ENCODE data around the gene WNT7B. TPM values are rescaled to one million over a fixed set of nuclear protein-coding genes. Genes with fewer than 3 reads are reported as not detected.

Gene WNT7B
- total and polyA plus RNA-seq, 8 donors = 0.16 to 1.3 (median 0.71) TPM

DNA sequence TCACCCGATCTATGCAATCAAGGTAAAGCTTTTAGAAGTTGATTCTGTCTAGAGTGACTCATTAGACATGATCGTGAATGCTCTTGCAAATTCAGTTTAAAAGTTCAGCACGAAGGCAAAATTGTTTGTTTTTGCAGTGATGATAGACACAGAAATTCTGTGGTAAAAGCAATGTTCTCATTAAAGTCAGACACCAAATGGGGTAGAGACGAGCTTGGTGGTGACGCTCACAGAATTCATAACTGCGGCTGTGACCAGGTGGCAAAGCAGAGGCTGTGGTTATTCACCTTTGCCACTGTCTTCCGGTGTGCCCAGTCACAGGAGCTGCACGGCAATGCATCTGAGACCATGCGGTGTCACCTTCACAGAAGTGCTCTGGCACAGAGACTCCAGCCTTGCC lies 83.4 kb downstream of the WNT7B start:
- no peak overlapping the region for H3K4me3 ChIP-seq
- DNase-seq = peak in 2 of 6 donors; percentile 17 to 37
- intact Hi-C loops (cut with DNase I) = no loop called here
- 71 to 75% methylated on average over 9 of the region's 9 CpGs for WGBS, 2 donors
- TF ChIP-seq, protein P1, sequence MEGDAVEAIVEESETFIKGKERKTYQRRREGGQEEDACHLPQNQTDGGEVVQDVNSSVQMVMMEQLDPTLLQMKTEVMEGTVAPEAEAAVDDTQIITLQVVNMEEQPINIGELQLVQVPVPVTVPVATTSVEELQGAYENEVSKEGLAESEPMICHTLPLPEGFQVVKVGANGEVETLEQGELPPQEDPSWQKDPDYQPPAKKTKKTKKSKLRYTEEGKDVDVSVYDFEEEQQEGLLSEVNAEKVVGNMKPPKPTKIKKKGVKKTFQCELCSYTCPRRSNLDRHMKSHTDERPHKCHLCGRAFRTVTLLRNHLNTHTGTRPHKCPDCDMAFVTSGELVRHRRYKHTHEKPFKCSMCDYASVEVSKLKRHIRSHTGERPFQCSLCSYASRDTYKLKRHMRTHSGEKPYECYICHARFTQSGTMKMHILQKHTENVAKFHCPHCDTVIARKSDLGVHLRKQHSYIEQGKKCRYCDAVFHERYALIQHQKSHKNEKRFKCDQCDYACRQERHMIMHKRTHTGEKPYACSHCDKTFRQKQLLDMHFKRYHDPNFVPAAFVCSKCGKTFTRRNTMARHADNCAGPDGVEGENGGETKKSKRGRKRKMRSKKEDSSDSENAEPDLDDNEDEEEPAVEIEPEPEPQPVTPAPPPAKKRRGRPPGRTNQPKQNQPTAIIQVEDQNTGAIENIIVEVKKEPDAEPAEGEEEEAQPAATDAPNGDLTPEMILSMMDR (IDR thresholded peaks at IDR 0.05) = no peak
- no peaks in the 10 kb centered on the region for H3K27me3 ChIP-seq
- FAIRE-seq = no peak
- H3K4me1 ChIP-seq = no peaks in the 10 kb centered on the region
- no peak overlapping the region for H3K27ac ChIP-seq
- no peaks in the 10 kb centered on the region for H3K9me3 ChIP-seq
- no peaks in the 10 kb centered on the region for H3K36me3 ChIP-seq
- ATAC-seq = no peak

DNA sequence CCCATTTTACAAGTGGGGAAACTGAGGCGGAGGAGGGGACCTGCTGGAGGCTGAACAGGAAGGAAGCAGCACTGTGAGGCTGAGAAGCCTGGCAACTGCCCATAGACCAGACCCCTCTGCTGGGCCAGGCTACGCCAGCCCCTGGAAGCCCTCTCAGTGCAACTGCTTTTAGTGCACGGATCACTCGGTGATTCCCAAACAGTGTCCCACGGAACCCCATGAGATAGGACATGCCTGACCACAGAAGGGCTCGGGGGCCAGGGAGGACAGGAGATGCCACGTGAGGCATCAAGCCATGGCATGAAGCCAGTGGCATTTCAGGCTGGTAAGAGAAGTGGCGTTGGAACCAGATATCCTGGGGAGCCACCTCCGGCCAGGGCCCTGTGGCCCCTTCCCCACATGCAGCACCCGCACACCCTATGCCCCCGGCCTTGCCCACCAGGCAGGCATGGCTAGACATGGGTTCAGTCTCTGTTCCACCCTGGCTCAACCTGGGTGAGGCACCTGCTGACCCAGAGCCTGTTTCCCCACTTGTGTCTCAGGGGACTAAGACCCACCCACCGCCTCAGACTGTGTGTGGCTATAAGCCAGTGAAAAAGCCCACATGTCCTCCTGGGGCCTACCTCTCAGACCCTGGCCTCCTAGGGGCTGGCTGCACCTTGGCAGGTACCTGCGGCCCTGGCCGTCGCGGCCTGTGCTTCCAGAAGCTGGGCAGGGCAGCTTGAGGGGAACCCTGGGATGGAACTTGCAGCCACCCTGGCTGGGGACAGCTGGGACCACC lies 84.1 kb downstream of the WNT7B start:
- FAIRE-seq (no peak), ATAC-seq (no peak), DNase-seq (peak in 3 of 6 donors; percentile 17 to 47 (median 36))
- intact Hi-C loops (cut with DNase I) = no loop called here
- H3K27me3 ChIP-seq = no peaks in the 10 kb centered on the region
- no peaks in the 10 kb centered on the region for H3K9me3 ChIP-seq
- no peak overlapping the region for H3K4me3 ChIP-seq
- no peak overlapping the region for H3K27ac ChIP-seq
- 76 to 81% methylated on average over 16 of the region's 16 CpGs for WGBS, 2 donors
- H3K4me1 ChIP-seq = no peaks in the 10 kb centered on the region
- no peaks in the 10 kb centered on the region for H3K36me3 ChIP-seq
- TF ChIP-seq, protein P1 (IDR thresholded peaks at IDR 0.05) = no peak

DNA sequence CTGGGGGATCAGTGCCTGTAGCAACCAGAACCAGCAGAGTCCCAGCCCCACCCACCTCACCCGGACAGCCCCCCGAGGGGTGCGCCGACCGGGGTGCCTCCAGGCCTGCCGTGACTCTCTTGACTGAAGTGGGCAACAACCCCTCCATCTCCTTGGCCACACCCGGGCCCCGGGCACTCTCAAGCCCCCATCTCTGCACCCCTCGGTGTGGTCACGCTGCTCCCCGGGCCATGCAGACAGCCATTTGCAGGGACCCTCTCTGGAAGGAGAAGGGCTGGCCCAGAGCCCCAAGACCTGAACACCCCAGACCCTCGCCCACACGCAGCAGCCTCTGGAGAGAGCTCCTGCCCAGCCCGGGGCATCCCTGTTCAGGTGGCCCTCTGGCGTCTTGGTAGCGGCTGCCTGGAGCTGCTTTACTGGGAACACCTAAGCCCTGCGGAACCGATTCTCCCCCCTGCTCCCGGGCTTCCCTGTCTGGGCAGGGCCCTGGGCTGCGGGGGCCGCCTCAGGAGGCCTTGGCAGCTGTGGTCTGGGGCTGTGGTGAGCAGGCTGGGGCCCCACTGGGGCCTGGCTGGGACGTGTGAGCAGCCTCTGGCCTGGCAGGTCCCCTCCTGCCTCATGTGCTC lies 84.9 kb downstream of the WNT7B start:
- WGBS, 2 donors = 68 to 78% methylated on average over 22 of the region's 22 CpGs
- FAIRE-seq (no peak), ATAC-seq (no peak), DNase-seq (peak in 3 of 6 donors; percentile 9 to 55 (median 36))
- TF ChIP-seq, protein P1 (IDR thresholded peaks at IDR 0.05) = no peak
- Histone ChIP-seq H3K4me1 (no peaks in the 10 kb centered on the region), H3K27ac (no peak overlapping the region), H3K4me3 (no peak overlapping the region), H3K27me3 (no peaks in the 10 kb centered on the region), H3K36me3 (no peaks in the 10 kb centered on the region), H3K9me3 (no peaks in the 10 kb centered on the region)
- intact Hi-C loops (cut with DNase I) = no loop called here

DNA sequence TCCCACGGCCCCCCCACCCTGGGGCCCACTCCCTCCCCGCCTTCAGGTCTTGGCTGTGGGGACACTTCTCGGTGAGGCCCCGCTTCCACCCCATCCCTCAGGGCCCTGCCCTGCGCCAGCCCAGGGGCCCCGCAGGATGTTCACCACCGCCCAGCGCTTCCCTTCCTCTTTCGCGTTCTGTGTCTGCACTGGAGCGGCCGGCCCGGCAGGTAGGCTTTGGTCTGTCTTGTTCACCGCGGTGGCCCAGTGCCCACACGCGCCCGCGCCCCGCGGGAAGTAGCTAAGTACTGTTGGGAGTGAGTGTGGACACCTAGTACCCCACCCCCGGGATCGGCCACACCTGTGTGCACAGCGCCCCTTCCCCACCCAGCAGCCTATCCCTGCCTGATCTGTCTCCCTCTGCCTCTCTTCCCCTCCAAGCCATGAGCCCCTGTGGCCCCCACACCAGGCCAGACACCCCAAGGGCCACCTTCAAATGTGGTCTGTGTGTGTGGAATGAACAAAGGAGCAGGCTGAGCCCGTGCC lies 85.4 kb downstream of the WNT7B start:
- no peak for FAIRE-seq
- no peak for ATAC-seq
- WGBS, 2 donors = 62 to 63% methylated on average over 25 of the region's 25 CpGs
- TF ChIP-seq, protein P1 (IDR thresholded peaks at IDR 0.05) = no peak
- Histone ChIP-seq H3K36me3 (no peaks in the 10 kb centered on the region), H3K9me3 (no peaks in the 10 kb centered on the region), H3K4me3 (no peak overlapping the region), H3K4me1 (no peaks in the 10 kb centered on the region), H3K27me3 (no peaks in the 10 kb centered on the region), H3K27ac (no peak overlapping the region)
- intact Hi-C loops (cut with DNase I) = no loop called here
- peak in 3 of 6 donors; percentile 14 to 62 (median 51) for DNase-seq

Data from pancreas (tissue), 10 donors.